ENCODE measurements around the gene TBL1Y. TPM values are rescaled to one million over a fixed set of nuclear protein-coding genes. Genes with fewer than 3 reads are reported as not detected.
"Not testable (repeated sequence)": the region's sequence is repeated elsewhere in the genome, so short reads cannot be mapped to it uniquely, and the experiment has no call there.

The TBL1Y gene
- 0.16 TPM for total RNA-seq
- long read RNA-seq = 0 reads

- ATAC-seq (no peak), DNase-seq (ENCODE audit: missing footprints) (no peak)
- intact Hi-C loops (cut with DNase I) = no loop called here
Measured at GRCh38 chrY:6910372-6911252, at the start of gene TBL1Y. TBL1Y (plus strand) TSS chrY:6910697; CDS start chrY:7025085, 114,388 bp downstream.

GRCh38 chrY:6894496-6894895, 16.0 kb upstream of the TBL1Y start:
- DNase-seq (ENCODE audit: missing footprints) (no peak), ATAC-seq (no peak)
- intact Hi-C loops (cut with DNase I) = no loop called here

GRCh38 chrY:6895236-6895635, 15.3 kb upstream of the TBL1Y start:
- intact Hi-C loops (cut with DNase I) = no loop called here
- ATAC-seq = no peak

GRCh38 chrY:6902116-6902515, 8.4 kb upstream of the TBL1Y start:
- ATAC-seq; intact Hi-C loops (cut with DNase I); DNase-seq (ENCODE audit: missing footprints): not testable (repeated sequence)

More at GRCh38 chrY:6895236-6895635, 15.3 kb upstream of the TBL1Y start:
- no peak for DNase-seq (ENCODE audit: missing footprints)

- intact Hi-C loops (cut with DNase I) = no loop called here
- ATAC-seq (no peak), DNase-seq (ENCODE audit: missing footprints) (no peak)
Measured at GRCh38 chrY:6907591-6907990, 2.9 kb upstream of the TBL1Y start.

- DNase-seq (ENCODE audit: missing footprints); ATAC-seq; intact Hi-C loops (cut with DNase I): not testable (repeated sequence)
Measured at GRCh38 chrY:6908021-6908420, 2.5 kb upstream of the TBL1Y start.

- DNase-seq (ENCODE audit: missing footprints) (no peak), ATAC-seq (no peak)
Measured at GRCh38 chrY:6909118-6909521, 1.4 kb upstream of the TBL1Y start.

GRCh38 chrY:6909856-6910255, 641 bp upstream of the TBL1Y start:
- intact Hi-C loops (cut with DNase I) = no loop called here

More at GRCh38 chrY:6909118-6909521, 1.4 kb upstream of the TBL1Y start:
- intact Hi-C loops (cut with DNase I) = no loop called here

GRCh38 chrY:6911253-6911881, 870 bp downstream of the TBL1Y start, which contains the start of gene AMELY:
AMELY (minus strand) TSS chrY:6911752; CDS start chrY:6872608, 39,144 bp downstream.
- intact Hi-C loops (cut with DNase I) = no loop called here
- DNase-seq (ENCODE audit: missing footprints) (no peak), ATAC-seq (no peak)

More at GRCh38 chrY:6909856-6910255, 641 bp upstream of the TBL1Y start:
- no peak for ATAC-seq
- DNase-seq (ENCODE audit: missing footprints) = no peak

- DNase-seq (ENCODE audit: missing footprints) = no peak
- intact Hi-C loops (cut with DNase I) = no loop called here
- ATAC-seq = no peak
Measured at GRCh38 chrY:6913362-6913761, 2.9 kb downstream of the TBL1Y start.

GRCh38 chrY:6921061-6921460, 10.6 kb downstream of the TBL1Y start:
- ATAC-seq = no peak
- intact Hi-C loops (cut with DNase I) = no loop called here

GRCh38 chrY:6928265-6928664, 17.8 kb downstream of the TBL1Y start:
- ATAC-seq (no peak), DNase-seq (ENCODE audit: missing footprints) (no peak)
- intact Hi-C loops (cut with DNase I) = no loop called here

More at GRCh38 chrY:6921061-6921460, 10.6 kb downstream of the TBL1Y start:
- no peak for DNase-seq (ENCODE audit: missing footprints)

GRCh38 chrY:6929237-6929636, 18.7 kb downstream of the TBL1Y start:
- DNase-seq (ENCODE audit: missing footprints) (no peak), ATAC-seq (no peak)
- intact Hi-C loops (cut with DNase I) = no loop called here

GRCh38 chrY:6931779-6932396, 21.4 kb downstream of the TBL1Y start:
- ATAC-seq (no peak), DNase-seq (ENCODE audit: missing footprints) (no peak)
- intact Hi-C loops (cut with DNase I) = no loop called here

- ATAC-seq (no peak), DNase-seq (ENCODE audit: missing footprints) (no peak)
- intact Hi-C loops (cut with DNase I) = no loop called here
Measured at GRCh38 chrY:6935497-6935896, 25.0 kb downstream of the TBL1Y start.

GRCh38 chrY:6947695-6948094, 37.2 kb downstream of the TBL1Y start:
- intact Hi-C loops (cut with DNase I) = no loop called here
- no peak for DNase-seq (ENCODE audit: missing footprints)
- ATAC-seq = no peak

GRCh38 chrY:6948378-6948777, 37.9 kb downstream of the TBL1Y start:
- intact Hi-C loops (cut with DNase I) = no loop called here
- DNase-seq (ENCODE audit: missing footprints) (no peak), ATAC-seq (no peak)

- intact Hi-C loops (cut with DNase I) = no loop called here
- DNase-seq (ENCODE audit: missing footprints) (no peak), ATAC-seq (no peak)
Measured at GRCh38 chrY:6949947-6950346, 39.5 kb downstream of the TBL1Y start.

- intact Hi-C loops (cut with DNase I) = loop anchor here (5.0 kb wide), 1 partner anchor 123 kb away; no protein-coding TSS in a partner anchor
- ATAC-seq (no peak), DNase-seq (ENCODE audit: missing footprints) (no peak)
Measured at GRCh38 chrY:6964732-6965131, 54.2 kb downstream of the TBL1Y start.

All from Right ventricle myocardium inferior (tissue), 1 donor.